ENCODE results near the gene RNF43.

DNA sequence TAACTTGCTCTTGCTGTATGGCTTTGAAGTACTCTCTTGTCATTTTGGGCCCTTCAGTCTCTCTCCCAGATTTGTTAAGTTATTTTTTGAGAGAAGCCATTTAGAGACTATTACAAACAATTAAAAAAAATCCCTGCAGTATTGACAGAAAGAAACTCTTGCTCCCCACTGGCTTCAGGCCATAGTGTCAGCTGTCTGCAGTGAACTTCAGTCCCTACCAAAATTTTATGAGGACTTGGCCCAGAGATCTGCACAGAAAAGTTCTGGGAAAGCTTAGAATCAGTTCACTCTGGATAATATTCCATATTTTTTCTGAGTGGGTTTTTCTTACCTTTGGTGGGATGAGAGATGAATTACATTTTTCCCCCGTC lies 34.5 kb downstream of the RNF43 start:
- TF ChIP-seq, protein P1, sequence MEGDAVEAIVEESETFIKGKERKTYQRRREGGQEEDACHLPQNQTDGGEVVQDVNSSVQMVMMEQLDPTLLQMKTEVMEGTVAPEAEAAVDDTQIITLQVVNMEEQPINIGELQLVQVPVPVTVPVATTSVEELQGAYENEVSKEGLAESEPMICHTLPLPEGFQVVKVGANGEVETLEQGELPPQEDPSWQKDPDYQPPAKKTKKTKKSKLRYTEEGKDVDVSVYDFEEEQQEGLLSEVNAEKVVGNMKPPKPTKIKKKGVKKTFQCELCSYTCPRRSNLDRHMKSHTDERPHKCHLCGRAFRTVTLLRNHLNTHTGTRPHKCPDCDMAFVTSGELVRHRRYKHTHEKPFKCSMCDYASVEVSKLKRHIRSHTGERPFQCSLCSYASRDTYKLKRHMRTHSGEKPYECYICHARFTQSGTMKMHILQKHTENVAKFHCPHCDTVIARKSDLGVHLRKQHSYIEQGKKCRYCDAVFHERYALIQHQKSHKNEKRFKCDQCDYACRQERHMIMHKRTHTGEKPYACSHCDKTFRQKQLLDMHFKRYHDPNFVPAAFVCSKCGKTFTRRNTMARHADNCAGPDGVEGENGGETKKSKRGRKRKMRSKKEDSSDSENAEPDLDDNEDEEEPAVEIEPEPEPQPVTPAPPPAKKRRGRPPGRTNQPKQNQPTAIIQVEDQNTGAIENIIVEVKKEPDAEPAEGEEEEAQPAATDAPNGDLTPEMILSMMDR (IDR thresholded peaks at IDR 0.05; ENCODE audit: poor library complexity, severe bottlenecking): no peak
- no peak for TF ChIP-seq EZH2 (IDR thresholded peaks at IDR 0.05; ENCODE audit: borderline replicate concordance, insufficient read depth, low read length, poor library complexity, severe bottlenecking)
- no peak for TF ChIP-seq EP300 (conservative IDR thresholded peaks at IDR 0.05; ENCODE audit: poor library complexity, severe bottlenecking)
- TF ChIP-seq, protein P2, sequence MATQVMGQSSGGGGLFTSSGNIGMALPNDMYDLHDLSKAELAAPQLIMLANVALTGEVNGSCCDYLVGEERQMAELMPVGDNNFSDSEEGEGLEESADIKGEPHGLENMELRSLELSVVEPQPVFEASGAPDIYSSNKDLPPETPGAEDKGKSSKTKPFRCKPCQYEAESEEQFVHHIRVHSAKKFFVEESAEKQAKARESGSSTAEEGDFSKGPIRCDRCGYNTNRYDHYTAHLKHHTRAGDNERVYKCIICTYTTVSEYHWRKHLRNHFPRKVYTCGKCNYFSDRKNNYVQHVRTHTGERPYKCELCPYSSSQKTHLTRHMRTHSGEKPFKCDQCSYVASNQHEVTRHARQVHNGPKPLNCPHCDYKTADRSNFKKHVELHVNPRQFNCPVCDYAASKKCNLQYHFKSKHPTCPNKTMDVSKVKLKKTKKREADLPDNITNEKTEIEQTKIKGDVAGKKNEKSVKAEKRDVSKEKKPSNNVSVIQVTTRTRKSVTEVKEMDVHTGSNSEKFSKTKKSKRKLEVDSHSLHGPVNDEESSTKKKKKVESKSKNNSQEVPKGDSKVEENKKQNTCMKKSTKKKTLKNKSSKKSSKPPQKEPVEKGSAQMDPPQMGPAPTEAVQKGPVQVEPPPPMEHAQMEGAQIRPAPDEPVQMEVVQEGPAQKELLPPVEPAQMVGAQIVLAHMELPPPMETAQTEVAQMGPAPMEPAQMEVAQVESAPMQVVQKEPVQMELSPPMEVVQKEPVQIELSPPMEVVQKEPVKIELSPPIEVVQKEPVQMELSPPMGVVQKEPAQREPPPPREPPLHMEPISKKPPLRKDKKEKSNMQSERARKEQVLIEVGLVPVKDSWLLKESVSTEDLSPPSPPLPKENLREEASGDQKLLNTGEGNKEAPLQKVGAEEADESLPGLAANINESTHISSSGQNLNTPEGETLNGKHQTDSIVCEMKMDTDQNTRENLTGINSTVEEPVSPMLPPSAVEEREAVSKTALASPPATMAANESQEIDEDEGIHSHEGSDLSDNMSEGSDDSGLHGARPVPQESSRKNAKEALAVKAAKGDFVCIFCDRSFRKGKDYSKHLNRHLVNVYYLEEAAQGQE (IDR thresholded peaks at IDR 0.05; ENCODE audit: borderline replicate concordance): no peak

Data from neural cell (in vitro differentiated cells).